ENCODE measurements around the gene VAV3.

GRCh38 chr1:107590087-107590486 lies 374.9 kb downstream of the VAV3 start:
- TF ChIP-seq CTCF (IDR thresholded peaks at IDR 0.05) (no peak), CREB1 (CRISPR knock-in tag; IDR thresholded peaks at IDR 0.05) (no peak), ATF2 (CRISPR knock-in tag; IDR thresholded peaks at IDR 0.05; ENCODE audit: borderline replicate concordance, low read depth) (no peak), NR3C1 (CRISPR knock-in tag; conservative IDR thresholded peaks at IDR 0.05; ENCODE audit: low read depth) (no peak), FOXK1 (CRISPR knock-in tag; IDR thresholded peaks at IDR 0.05) (no peak), CBFB (CRISPR knock-in tag; IDR thresholded peaks at IDR 0.05; ENCODE audit: low read depth) (no peak), EMX1 (CRISPR knock-in tag; IDR thresholded peaks at IDR 0.05) (no peak), IRF1 (CRISPR knock-in tag; IDR thresholded peaks at IDR 0.05) (no peak), CREM (CRISPR knock-in tag; IDR thresholded peaks at IDR 0.05) (no peak), SP1 (CRISPR knock-in tag; conservative IDR thresholded peaks at IDR 0.05) (no peak)

Measured in WTC11 (cell line).